Caco-2 (cell line): Measurements from ENCODE around the gene TFIP11. TPM values are rescaled to one million over a fixed set of nuclear protein-coding genes. Genes with fewer than 3 reads are reported as not detected.

Experiments used
- BruUV-seq: library from RNA; stranded (reverse); fragments of 400-500 nt; replicated peaks from 2 replicates; lab custom pipeline; 2021; lab: Mats Ljungman, UMichigan
- CTCF ChIA-PET: fragments of 300-600 bp; sonication (Branson Sonifier 250); formaldehyde crosslinking; loops from one replicate; lab custom pipeline; 2022; ENCODE audit warnings: antibody characterized with exemption; lab: Charles Lee
- POLR2A ChIA-PET: fragments of 300-600 bp; sonication (Branson Sonifier 250); formaldehyde crosslinking; loops from one replicate; lab custom pipeline; 2022; ENCODE audit warnings: antibody characterized with exemption; lab: Charles Lee
- DNase-seq, 2 experiments: peaks; one replicate each; pipeline versions ENCODE4 v3.0.0 to v3.0.0-alpha.2; 2020 to 2022
- H3K27me3 ChIP-seq: replicated peaks from 2 replicates; pipeline ENCODE4 v1.6.0; 2011; ENCODE audit warnings: low read length; ENCODE audit not compliant: control insufficient read depth, insufficient read depth
- H3K36me3 ChIP-seq: 2 replicates; pipeline ENCODE4 v1.5.1; 2011; ENCODE audit warnings: low read length; ENCODE audit not compliant: control insufficient read depth, insufficient read depth
- H3K4me1 ChIP-seq: fragments of 250-450 bp; sonication (Bioruptor Pico); 2 replicates; pipeline ENCODE4 v1.5.1; 2020; ENCODE audit warnings: mild to moderate bottlenecking
- H3K4me3 ChIP-seq: 2 replicates; pipeline ENCODE4 v1.5.1; 2011; ENCODE audit warnings: low read depth, mild to moderate bottlenecking, control low read depth, low read length
- H3K9me3 ChIP-seq: fragments of 250-450 bp; sonication (Bioruptor Pico); 2 replicates; pipeline ENCODE4 v1.5.1; 2020; ENCODE audit warnings: mild to moderate bottlenecking, moderate library complexity
- H3K27ac Mint-ChIP-seq: one replicate; pipeline ENCODE4 v1.8.0; 2022; ENCODE audit warnings: mixed read lengths; ENCODE audit not compliant: unreplicated experiment
- H3K27me3 Mint-ChIP-seq: one replicate; pipeline ENCODE4 v1.8.0; 2022; ENCODE audit warnings: mixed read lengths; ENCODE audit not compliant: insufficient read depth, unreplicated experiment
- H3K36me3 Mint-ChIP-seq: one replicate; pipeline ENCODE4 v1.8.0; 2022; ENCODE audit warnings: mild to moderate bottlenecking, mixed read lengths; ENCODE audit not compliant: insufficient read depth, unreplicated experiment
- H3K4me1 Mint-ChIP-seq: one replicate; pipeline ENCODE4 v1.8.0; 2022; ENCODE audit warnings: low read depth, mixed read lengths; ENCODE audit not compliant: unreplicated experiment
- H3K4me3 Mint-ChIP-seq: one replicate; pipeline ENCODE4 v1.8.0; 2022; ENCODE audit warnings: mild to moderate bottlenecking, moderate library complexity, mixed read lengths; ENCODE audit not compliant: unreplicated experiment
- H3K9me3 Mint-ChIP-seq: one replicate; pipeline ENCODE4 v1.8.0; 2022; ENCODE audit warnings: mixed read lengths; ENCODE audit not compliant: unreplicated experiment
- intact Hi-C: fragments of 100-400 bp; cut with micrococcal nuclease; formaldehyde crosslinking; loops from one replicate; pipeline ENCODE4 v1.10.0; 2022; ENCODE audit not compliant: unreplicated experiment
- total RNA-seq: library from RNA; stranded (reverse); gene quantifications from 2 replicates; pipeline ENCODE4 v1.2.3, GENCODE V29; 2022
- TF ChIP-seq, protein P1 (sequence below), 2 experiments: fragments of 200-600 bp in 1 of 2; IDR thresholded peaks; 1 replicate in 1 of 2; 2 replicates in 1 of 2; pipeline versions ENCODE4 v1.5.1 to v1.8.0; 2011 to 2022; ENCODE audit warnings: antibody characterized with exemption in 1 of 2, control low read depth in 1 of 2, inconsistent platforms in 1 of 2, low read depth in 1 of 2, low read length in 1 of 2, mild to moderate bottlenecking in 1 of 2, moderate library complexity in 1 of 2; ENCODE audit not compliant: insufficient read depth in 1 of 2, severe bottlenecking in 1 of 2, unreplicated experiment in 1 of 2

The TFIP11 gene
- total RNA-seq, 1 experiment from 2014 or later, result 27.7 TPM

DNA sequence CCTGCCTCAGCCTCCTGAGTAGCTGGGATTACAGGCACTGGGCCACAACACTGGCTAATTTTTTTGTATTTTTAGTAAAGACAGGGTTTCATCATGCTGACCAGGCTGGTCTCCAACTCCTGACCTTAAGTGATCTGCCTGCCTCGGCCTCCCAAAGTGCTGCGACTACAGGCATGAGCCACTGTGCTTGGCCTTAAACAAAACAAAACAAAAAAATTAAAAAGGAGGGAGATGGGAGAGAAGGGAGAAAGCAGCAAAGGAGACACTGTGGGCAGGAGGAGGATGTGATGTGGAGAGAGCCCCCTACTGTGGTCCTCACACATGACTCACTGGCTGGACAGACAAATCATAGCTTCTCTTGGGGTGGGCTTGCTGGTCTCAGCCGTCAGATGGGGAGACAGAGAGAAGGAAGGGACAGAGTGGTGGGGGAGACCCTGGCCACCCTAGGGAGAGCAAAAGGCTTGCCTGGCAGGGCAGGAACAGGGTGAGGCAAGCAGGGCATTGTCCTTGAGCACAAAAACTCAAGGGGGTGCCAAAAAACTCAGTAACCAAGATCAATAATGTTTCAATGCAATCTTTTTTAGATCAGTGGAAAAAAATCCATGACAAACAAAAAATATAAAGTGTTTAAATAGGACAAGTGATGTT is 46.1 kb upstream of the TFIP11 start:
- TF ChIP-seq, protein P1, sequence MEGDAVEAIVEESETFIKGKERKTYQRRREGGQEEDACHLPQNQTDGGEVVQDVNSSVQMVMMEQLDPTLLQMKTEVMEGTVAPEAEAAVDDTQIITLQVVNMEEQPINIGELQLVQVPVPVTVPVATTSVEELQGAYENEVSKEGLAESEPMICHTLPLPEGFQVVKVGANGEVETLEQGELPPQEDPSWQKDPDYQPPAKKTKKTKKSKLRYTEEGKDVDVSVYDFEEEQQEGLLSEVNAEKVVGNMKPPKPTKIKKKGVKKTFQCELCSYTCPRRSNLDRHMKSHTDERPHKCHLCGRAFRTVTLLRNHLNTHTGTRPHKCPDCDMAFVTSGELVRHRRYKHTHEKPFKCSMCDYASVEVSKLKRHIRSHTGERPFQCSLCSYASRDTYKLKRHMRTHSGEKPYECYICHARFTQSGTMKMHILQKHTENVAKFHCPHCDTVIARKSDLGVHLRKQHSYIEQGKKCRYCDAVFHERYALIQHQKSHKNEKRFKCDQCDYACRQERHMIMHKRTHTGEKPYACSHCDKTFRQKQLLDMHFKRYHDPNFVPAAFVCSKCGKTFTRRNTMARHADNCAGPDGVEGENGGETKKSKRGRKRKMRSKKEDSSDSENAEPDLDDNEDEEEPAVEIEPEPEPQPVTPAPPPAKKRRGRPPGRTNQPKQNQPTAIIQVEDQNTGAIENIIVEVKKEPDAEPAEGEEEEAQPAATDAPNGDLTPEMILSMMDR (IDR thresholded peaks at IDR 0.05; ENCODE audit: insufficient read depth in 1 of 2, low read depth in 1 of 2, low read length in 1 of 2, severe bottlenecking in 1 of 2, unreplicated experiment in 1 of 2), result no peak
- BruUV-seq, result no TSS peak
- Mint-ChIP-seq H3K4me1 (no peaks in the 10 kb centered on the region), H3K27me3 (no peaks in the 10 kb centered on the region), H3K4me3 (no peak overlapping the region), H3K27ac (peak overlapping the region; percentile 34), H3K36me3 (no peaks in the 10 kb centered on the region), H3K9me3 (no peaks in the 10 kb centered on the region)
- Histone ChIP-seq H3K36me3 (no peaks in the 10 kb centered on the region), H3K27me3 (no peaks in the 10 kb centered on the region), H3K4me3 (no peak overlapping the region), H3K9me3 (no peaks in the 10 kb centered on the region), H3K4me1 (no peaks in the 10 kb centered on the region)
- no peak for DNase-seq
- intact Hi-C loops, result no loop called here
- ChIA-PET CTCF (no interaction called here), POLR2A (no interaction called here)

GRCh38 chr22:26556904-26557303 is 44.6 kb upstream of the TFIP11 start:
- Histone ChIP-seq H3K4me1 (no peaks in the 10 kb centered on the region), H3K9me3 (no peaks in the 10 kb centered on the region), H3K36me3 (no peaks in the 10 kb centered on the region), H3K27me3 (no peaks in the 10 kb centered on the region), H3K4me3 (no peak overlapping the region)
- intact Hi-C loops, result no loop called here
- no peak overlapping the region for H3K27ac Mint-ChIP-seq
- BruUV-seq, result no TSS peak
- H3K27me3 Mint-ChIP-seq, result no peaks in the 10 kb centered on the region
- TF ChIP-seq, protein P1 (IDR thresholded peaks at IDR 0.05; ENCODE audit: insufficient read depth in 1 of 2, low read depth in 1 of 2, low read length in 1 of 2, severe bottlenecking in 1 of 2, unreplicated experiment in 1 of 2), result no peak
- H3K4me3 Mint-ChIP-seq, result no peak overlapping the region
- no peaks in the 10 kb centered on the region for H3K9me3 Mint-ChIP-seq
- no peaks in the 10 kb centered on the region for H3K36me3 Mint-ChIP-seq
- ChIA-PET CTCF (no interaction called here), POLR2A (no interaction called here)
- no peaks in the 10 kb centered on the region for H3K4me1 Mint-ChIP-seq
- DNase-seq, result no peak

- no peaks in the 10 kb centered on the region for H3K36me3 ChIP-seq
- no peaks in the 10 kb centered on the region for H3K9me3 ChIP-seq
- Mint-ChIP-seq H3K4me1 (no peaks in the 10 kb centered on the region), H3K27ac (no peak overlapping the region), H3K4me3 (no peak overlapping the region), H3K27me3 (no peaks in the 10 kb centered on the region), H3K9me3 (no peaks in the 10 kb centered on the region), H3K36me3 (no peaks in the 10 kb centered on the region)
- CTCF ChIA-PET, result no interaction called here
- TF ChIP-seq, protein P1 (IDR thresholded peaks at IDR 0.05; ENCODE audit: insufficient read depth in 1 of 2, low read depth in 1 of 2, low read length in 1 of 2, severe bottlenecking in 1 of 2, unreplicated experiment in 1 of 2), result no peak
- no peaks in the 10 kb centered on the region for H3K4me1 ChIP-seq
- H3K27me3 ChIP-seq, result no peaks in the 10 kb centered on the region
- intact Hi-C loops, result no loop called here
- H3K4me3 ChIP-seq, result no peak overlapping the region
- DNase-seq, result no peak
- POLR2A ChIA-PET, result no interaction called here
- no TSS peak for BruUV-seq
Measured at GRCh38 chr22:26555478-26555877, 43.2 kb upstream of the TFIP11 start.
